ENCODE measurements around the gene DAP. TPM values are rescaled to one million over a fixed set of nuclear protein-coding genes. Genes with fewer than 3 reads are reported as not detected.

DAP gene
- total and polyA plus RNA-seq, 2 donors (not counting 1 experiment from before 2014, with no cell fraction given) = 56.6 to 158 TPM

DNA sequence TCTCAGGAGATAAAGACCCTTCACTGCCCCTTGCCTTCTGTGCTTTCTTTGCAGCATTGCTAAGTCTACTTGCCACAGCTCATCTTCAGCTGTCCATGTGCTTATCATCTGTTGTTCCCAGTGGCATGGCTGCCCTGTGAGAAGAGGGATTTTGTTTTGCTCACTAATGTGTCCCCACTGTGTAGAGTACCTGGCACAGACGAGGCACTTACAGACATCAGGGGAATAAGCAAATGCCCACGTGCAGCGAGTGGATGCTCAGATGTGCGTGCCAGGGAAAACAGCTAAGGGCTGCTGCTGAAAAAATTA lies 31.0 kb downstream of the DAP start:
- Histone ChIP-seq H3K36me3 (ENCODE audit: control insufficient read depth, insufficient read depth, low read length) (peaks cover 5% of the 10 kb centered on the region), H3K4me2 (ENCODE audit: extremely low read depth, insufficient read depth, low read length) (no peak overlapping the region), H4K20me1 (ENCODE audit: control insufficient read depth, extremely low read depth, insufficient read depth, low read length) (no peaks in the 10 kb centered on the region), H3K4me1 (ENCODE audit: control insufficient read depth, extremely low read depth, insufficient read depth, low read length) (peaks cover 16% of the 10 kb centered on the region), H3K9ac (ENCODE audit: insufficient read depth, low read length) (no peak overlapping the region), H3K27ac (ENCODE audit: insufficient read depth, low read length) (no peak overlapping the region), H3K9me3 (ENCODE audit: control insufficient read depth, insufficient read depth, low read depth, low read length) (no peaks in the 10 kb centered on the region), H3K79me2 (ENCODE audit: control insufficient read depth, insufficient read depth, low read length) (peaks cover 14% of the 10 kb centered on the region), H3K4me3 (replicated peaks in 1 of 4; ENCODE audit: control extremely low read depth in 1 of 4, insufficient read depth in 1 of 4, low read depth in 3 of 4, low read length in 4 of 4) (no peak overlapping the region), H2AFZ (ENCODE audit: low read length) (no peak overlapping the region), H3K27me3 (ENCODE audit: control insufficient read depth, insufficient read depth, low read length) (no peaks in the 10 kb centered on the region)
- DNase-seq (ENCODE audit: low read depth in 2 of 2) = no peak
- TF ChIP-seq CTCF (conservative IDR thresholded peaks at IDR 0.05 in 1 of 2, IDR thresholded peaks at IDR 0.05 in 1 of 2; ENCODE audit: low read depth in 1 of 2, low read length in 2 of 2) (no peak), EZH2 (IDR thresholded peaks at IDR 0.05; ENCODE audit: low read length, missing control alignments) (no peak)

GRCh38 chr5:10729320-10730042 lies 31.6 kb downstream of the DAP start:
- H4K20me1 ChIP-seq (ENCODE audit: control insufficient read depth, extremely low read depth, insufficient read depth, low read length) = no peaks in the 10 kb centered on the region
- H3K4me1 ChIP-seq (ENCODE audit: control insufficient read depth, extremely low read depth, insufficient read depth, low read length) = peaks cover 19% of the 10 kb centered on the region
- peaks cover 14% of the 10 kb centered on the region for H3K79me2 ChIP-seq (ENCODE audit: control insufficient read depth, insufficient read depth, low read length)
- no peaks in the 10 kb centered on the region for H3K27me3 ChIP-seq (ENCODE audit: control insufficient read depth, insufficient read depth, low read length)
- TF ChIP-seq EZH2 (IDR thresholded peaks at IDR 0.05; ENCODE audit: low read length, missing control alignments) (no peak), CTCF (conservative IDR thresholded peaks at IDR 0.05 in 1 of 2, IDR thresholded peaks at IDR 0.05 in 1 of 2; ENCODE audit: low read depth in 1 of 2, low read length in 2 of 2) (no peak)
- no peak overlapping the region for H2AFZ ChIP-seq (ENCODE audit: low read length)
- H3K9ac ChIP-seq (ENCODE audit: insufficient read depth, low read length) = no peak overlapping the region
- no peaks in the 10 kb centered on the region for H3K9me3 ChIP-seq (ENCODE audit: control insufficient read depth, insufficient read depth, low read depth, low read length)
- H3K4me3 ChIP-seq (replicated peaks in 1 of 4; ENCODE audit: control extremely low read depth in 1 of 4, insufficient read depth in 1 of 4, low read depth in 3 of 4, low read length in 4 of 4) = no peak overlapping the region
- no peak for DNase-seq (ENCODE audit: low read depth in 2 of 2)
- H3K27ac ChIP-seq (ENCODE audit: insufficient read depth, low read length) = no peak overlapping the region
- no peak overlapping the region for H3K4me2 ChIP-seq (ENCODE audit: extremely low read depth, insufficient read depth, low read length)
- peaks cover 5% of the 10 kb centered on the region for H3K36me3 ChIP-seq (ENCODE audit: control insufficient read depth, insufficient read depth, low read length)

- DNase-seq (ENCODE audit: low read depth in 2 of 2) = no peak
- Histone ChIP-seq H3K9ac (ENCODE audit: insufficient read depth, low read length) (no peak overlapping the region), H3K36me3 (ENCODE audit: control insufficient read depth, insufficient read depth, low read length) (peaks cover 5% of the 10 kb centered on the region), H3K27me3 (ENCODE audit: control insufficient read depth, insufficient read depth, low read length) (no peaks in the 10 kb centered on the region), H3K9me3 (ENCODE audit: control insufficient read depth, insufficient read depth, low read depth, low read length) (no peaks in the 10 kb centered on the region), H4K20me1 (ENCODE audit: control insufficient read depth, extremely low read depth, insufficient read depth, low read length) (no peaks in the 10 kb centered on the region), H3K79me2 (ENCODE audit: control insufficient read depth, insufficient read depth, low read length) (peaks cover 14% of the 10 kb centered on the region), H2AFZ (ENCODE audit: low read length) (no peak overlapping the region), H3K4me1 (ENCODE audit: control insufficient read depth, extremely low read depth, insufficient read depth, low read length) (peaks cover 22% of the 10 kb centered on the region), H3K27ac (ENCODE audit: insufficient read depth, low read length) (no peak overlapping the region), H3K4me3 (replicated peaks in 1 of 4; ENCODE audit: control extremely low read depth in 1 of 4, insufficient read depth in 1 of 4, low read depth in 3 of 4, low read length in 4 of 4) (no peak overlapping the region), H3K4me2 (ENCODE audit: extremely low read depth, insufficient read depth, low read length) (no peak overlapping the region)
- TF ChIP-seq CTCF (conservative IDR thresholded peaks at IDR 0.05 in 1 of 2, IDR thresholded peaks at IDR 0.05 in 1 of 2; ENCODE audit: low read depth in 1 of 2, low read length in 2 of 2) (no peak), EZH2 (IDR thresholded peaks at IDR 0.05; ENCODE audit: low read length, missing control alignments) (no peak)
Observed at GRCh38 chr5:10728679-10729078, 32.4 kb downstream of the DAP start.

All from fibroblast of lung (primary cell).